Keratinocyte (primary cell): ENCODE data around the gene MST1.

ENCODE experiments used
- EZH2 ChIP-seq: IDR thresholded peaks from one replicate; pipeline ENCODE4 v1.6.1; 2012; ENCODE audit warnings: inconsistent platforms, mild to moderate bottlenecking, low read length, moderate library complexity
- TF ChIP-seq, protein P1 (sequence below), 3 experiments: IDR thresholded peaks in 1 of 3; conservative IDR thresholded peaks in 1 of 3; optimal IDR thresholded peaks in 1 of 3; 2 replicates in 2 of 3; 3 replicates in 1 of 3; pipeline versions ENCODE3 to v1.5.1; 2011; ENCODE audit warnings: low read length in 3 of 3, mild to moderate bottlenecking in 3 of 3, moderate library complexity in 2 of 3, control low read depth in 1 of 3, inconsistent platforms in 1 of 3; ENCODE audit not compliant: insufficient read depth in 2 of 3; ENCODE audit errors: extremely low read depth in 1 of 3

DNA sequence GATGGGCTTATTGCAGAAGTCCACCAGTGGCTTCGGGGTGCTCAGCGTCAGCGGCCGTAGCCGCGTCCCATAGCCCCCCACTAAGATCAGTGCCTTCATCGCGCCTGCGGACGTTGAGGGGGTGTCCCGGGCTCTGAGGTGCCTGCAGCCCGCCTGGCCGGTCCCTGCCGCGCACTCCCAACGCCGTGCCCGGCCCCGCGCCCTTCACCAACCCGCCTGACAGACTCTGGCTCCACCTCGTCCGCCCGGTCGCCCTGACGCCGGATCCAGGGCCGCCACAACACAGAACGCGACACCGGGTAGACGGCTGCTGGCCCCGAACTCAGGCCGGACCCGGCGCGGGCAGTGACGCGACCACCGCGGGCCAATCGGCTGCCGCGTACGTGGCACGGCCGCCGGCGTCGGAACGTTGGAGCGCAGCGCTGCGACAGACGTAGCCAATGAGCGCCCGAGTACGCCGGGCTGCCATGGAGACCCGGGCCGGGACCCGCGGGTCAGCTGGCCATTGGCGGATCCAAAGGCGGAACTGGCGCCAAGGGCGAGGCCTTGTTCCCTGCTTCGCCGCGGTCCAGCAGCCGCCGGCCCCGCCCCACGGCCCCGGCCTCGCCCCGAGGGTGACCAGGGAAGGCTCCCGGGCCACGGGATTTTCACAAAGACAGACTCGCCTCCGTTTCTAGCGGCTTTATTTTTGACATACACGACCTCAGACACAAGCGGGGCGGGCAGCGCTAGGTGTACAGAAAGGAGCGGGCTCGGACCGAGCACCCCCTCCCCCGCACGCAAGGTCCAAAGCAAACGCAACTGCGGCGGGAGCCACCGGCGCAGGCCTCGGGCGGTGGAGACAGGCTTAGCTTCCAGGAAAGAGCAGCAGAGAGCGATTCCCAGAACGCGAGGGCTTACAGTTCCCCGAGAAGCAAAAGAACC, 34.6 kb upstream of the MST1 start, which contains the start of gene GMPPB:
- no peak for TF ChIP-seq EZH2
- TF ChIP-seq, protein P1, sequence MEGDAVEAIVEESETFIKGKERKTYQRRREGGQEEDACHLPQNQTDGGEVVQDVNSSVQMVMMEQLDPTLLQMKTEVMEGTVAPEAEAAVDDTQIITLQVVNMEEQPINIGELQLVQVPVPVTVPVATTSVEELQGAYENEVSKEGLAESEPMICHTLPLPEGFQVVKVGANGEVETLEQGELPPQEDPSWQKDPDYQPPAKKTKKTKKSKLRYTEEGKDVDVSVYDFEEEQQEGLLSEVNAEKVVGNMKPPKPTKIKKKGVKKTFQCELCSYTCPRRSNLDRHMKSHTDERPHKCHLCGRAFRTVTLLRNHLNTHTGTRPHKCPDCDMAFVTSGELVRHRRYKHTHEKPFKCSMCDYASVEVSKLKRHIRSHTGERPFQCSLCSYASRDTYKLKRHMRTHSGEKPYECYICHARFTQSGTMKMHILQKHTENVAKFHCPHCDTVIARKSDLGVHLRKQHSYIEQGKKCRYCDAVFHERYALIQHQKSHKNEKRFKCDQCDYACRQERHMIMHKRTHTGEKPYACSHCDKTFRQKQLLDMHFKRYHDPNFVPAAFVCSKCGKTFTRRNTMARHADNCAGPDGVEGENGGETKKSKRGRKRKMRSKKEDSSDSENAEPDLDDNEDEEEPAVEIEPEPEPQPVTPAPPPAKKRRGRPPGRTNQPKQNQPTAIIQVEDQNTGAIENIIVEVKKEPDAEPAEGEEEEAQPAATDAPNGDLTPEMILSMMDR (optimal IDR thresholded peaks at IDR 0.05 in 1 of 3, IDR thresholded peaks at IDR 0.05 in 1 of 3, conservative IDR thresholded peaks at IDR 0.05 in 1 of 3; ENCODE audit: extremely low read depth in 1 of 3, insufficient read depth in 2 of 3, low read length in 3 of 3), result no peak
